ENCODE measurements around the gene ABCA4.

Gene ABCA4

DNA sequence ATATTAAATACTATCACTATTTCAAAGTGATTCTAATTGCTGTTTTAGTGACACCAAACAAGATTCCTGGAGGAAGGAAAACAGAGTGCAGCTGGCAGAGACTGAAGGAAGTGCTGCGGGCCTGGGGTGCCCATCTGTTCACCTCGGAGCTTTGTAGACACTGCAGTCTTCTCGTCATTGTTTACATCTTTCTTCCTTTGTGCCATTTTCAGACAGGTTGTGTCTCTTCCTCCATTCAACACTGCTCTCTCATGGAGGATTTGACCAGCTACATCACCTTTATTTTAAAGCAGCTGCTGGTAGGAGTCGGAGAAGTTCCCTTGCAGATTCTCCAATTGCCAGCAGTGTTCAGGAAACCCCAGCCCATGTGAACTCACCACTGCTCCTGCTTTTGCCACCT, 37.3 kb downstream of the ABCA4 start:
- no peak for DNase-seq (ENCODE audit: low read depth)

DNA sequence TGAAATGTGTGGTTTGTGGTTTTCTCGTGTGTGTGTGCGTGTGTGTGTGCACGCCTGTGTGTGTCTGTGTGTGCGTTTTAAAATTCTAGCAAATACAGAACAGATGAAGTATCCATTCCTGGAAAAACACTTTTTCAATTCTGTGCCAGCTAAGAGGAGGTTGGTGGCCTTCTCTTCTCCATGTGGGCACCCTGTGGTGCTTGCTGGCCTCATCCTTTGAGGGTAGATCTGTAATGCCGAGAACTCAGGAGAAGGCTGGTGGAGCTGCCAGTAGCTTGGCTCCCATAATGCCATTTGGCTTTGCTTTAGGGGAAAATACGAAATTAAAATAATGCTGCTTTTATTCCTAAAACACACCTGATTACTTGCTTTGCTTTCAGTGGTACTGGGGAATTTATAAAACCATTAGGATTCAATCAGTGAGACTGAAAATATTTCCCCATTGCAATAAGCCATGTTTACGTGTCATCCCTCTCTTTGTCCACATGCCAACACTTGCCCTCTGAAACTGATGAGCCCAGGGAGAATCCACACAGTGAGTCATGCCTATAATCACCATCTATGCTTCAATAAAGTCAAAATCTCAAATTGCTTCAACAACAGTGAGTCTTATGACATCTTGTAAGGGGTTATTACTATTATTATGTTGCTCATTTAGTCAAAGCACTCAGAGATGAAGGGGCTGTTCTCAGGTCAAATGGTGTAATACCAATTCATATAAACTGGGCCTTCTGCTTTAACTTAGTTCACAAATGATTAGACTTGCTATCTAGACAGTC, 39.2 kb downstream of the ABCA4 start:
- DNase-seq (ENCODE audit: low read depth): peak; percentile 74

DNA sequence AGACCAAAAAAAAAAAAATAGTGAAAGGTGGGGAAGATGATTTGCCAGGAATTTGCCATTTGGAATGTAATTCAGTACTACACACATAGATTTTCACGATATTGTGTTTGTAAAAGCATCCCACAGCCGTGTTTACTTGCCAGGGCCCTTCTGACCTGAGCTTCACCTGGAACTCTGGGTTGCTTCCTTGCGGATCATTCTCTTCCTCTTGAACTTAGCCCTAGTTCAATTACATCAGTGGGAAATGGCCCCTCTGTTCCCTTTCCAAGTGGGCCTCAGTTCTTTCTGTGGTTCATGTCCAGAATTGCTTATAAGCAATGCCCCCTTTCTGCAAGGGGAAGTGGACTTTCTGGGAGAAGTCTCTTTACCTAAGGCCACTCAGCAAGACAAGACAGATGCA, 41.0 kb downstream of the ABCA4 start:
- DNase-seq (ENCODE audit: low read depth): no peak

DNA sequence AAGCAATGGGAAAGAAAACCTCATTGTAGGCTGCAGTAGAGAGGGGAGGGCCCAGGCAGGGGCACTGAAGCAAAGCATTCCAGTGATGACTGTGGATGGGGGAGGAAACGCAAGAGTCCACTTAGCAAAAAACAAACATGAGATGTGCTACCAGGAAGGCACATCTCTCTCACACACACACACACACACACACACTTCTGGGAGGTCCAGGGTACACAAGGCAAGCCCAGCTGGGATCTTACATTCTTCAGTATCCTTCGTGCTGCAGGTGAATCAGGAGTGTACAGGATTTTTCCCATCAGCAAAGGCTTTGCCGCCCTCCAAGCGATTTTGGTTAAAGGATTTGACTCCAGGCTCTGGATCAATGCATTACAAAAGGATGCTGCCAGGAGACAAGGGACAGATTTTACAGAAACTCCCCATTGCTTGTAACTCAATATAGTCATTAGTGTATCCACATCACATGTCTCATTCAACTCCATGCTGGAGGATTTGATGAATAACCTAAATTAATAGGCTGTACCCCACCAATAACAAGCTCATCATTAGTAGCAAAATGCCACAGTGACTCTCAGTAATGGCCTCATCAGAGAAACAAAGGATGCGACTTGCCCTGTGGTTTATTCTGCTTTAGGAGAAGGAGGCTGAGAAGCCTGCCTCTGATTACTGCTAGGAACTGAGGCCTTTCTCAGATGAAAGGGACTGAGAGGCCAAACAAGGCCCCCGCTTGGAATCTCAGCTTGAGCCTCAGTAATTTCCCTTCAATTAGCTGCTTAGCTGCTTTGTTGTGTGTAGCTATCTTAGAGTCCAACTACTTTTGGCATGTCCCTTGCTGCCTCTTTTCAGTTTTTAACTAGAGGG, 41.6 kb downstream of the ABCA4 start:
- no peak for DNase-seq (ENCODE audit: low read depth)

DNA sequence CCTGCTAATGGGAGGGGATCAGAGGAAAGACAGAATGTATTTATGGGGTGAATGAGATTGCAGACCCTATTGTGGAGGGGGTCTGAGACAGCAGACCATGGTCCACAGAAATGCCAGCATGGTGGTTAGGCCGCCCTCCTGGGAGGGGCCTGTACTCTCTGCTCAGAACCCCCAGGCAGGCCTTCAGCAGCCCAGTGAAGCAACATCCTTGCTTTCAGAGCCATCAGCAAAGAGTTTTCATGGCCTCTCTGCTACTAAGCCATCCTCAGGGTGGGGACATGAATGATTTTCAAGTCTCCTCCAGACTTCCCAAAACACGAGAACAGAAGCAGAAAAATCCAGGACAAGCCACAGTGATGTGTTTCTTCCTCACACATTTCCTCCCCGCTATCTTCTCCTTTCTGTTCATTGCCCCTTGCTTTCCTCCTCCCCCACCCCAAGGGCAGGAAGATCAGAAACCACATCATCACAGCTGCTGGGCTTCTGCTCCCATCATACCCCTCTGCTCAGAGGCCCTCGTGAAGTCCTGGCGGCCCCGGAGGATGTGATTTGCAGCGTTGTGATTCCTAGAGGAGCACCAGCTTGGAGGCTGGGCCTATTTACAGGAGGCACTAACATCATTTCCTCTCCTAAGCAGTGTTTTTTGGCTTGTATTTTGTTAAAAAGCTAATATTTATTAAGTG, 48.0 kb downstream of the ABCA4 start:
- no peak for DNase-seq (ENCODE audit: low read depth)

DNA sequence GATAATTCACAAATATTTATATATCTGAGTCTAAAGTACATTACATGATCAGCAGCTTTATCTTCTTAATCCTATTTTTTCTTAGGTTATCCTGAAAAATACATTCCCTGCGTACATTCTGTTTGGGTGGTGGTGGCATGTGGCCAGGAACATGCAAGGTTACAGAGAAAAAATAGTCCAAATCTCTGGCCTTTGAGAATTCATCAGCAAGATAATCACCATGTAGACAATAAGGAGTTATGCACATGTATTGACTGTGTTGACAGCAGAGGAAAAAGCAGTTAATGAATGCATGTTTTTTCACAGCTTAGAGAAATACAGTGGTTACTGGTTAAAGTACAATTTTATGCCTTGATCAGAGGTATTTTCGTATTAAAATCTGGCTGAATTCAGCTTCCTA, 49.0 kb downstream of the ABCA4 start:
- no peak for DNase-seq (ENCODE audit: low read depth)

DNA sequence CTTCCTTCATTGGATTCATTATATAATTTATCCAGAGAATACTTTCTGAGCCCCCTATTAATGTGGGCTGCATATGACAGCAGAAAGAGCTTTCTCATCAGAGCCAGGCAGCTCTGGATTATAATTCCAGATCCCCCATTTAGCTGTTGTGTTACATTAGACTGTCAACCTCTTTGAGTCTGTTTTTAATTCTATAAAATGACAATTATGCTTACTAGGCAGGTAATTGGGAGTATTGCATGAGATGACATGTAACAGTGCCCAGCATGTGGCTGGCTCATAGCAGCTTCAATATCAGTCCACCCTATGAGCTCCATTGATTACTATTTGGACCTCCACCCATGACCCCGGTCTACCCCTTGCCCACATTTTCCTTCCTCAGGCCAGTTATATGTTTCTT, 49.6 kb downstream of the ABCA4 start:
- DNase-seq (ENCODE audit: low read depth): no peak

DNA sequence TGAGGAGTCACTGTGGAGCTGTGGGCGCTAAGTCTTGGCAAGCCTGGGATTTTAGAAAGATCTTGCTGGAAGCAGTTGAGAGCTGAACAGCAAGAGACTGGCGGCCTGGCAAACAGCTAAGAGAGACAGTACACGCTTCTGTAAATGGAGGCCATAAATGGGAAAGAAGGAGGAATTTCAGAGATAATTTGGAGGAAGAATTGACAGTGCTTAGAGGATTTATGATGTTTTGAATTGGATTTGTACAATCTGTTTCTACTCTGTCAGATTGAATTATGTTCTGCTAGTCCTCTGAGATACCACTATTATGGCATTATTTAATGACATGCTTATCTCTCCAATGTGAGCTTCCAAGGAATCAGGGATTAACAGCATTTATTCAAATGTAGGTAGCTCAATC, 50.1 kb downstream of the ABCA4 start:
- no peak for DNase-seq (ENCODE audit: low read depth)

DNA sequence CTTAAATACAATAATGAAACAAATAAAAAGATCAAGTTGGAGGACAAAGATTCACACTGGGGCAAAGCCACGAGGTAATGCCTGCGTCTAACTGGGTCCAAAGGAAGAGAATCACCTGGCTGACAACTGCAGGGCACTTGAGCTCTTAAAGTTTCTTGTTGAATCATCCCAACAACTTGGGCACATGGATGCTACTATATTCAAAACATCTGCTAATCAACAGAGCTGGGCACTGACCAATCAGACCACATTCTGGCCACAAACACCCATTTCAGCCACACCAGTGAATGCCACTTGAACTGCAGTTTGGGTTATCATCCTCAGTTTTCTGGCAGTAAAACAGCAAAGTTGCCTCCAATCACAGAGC, 51.0 kb downstream of the ABCA4 start:
- no peak for DNase-seq (ENCODE audit: low read depth)

DNA sequence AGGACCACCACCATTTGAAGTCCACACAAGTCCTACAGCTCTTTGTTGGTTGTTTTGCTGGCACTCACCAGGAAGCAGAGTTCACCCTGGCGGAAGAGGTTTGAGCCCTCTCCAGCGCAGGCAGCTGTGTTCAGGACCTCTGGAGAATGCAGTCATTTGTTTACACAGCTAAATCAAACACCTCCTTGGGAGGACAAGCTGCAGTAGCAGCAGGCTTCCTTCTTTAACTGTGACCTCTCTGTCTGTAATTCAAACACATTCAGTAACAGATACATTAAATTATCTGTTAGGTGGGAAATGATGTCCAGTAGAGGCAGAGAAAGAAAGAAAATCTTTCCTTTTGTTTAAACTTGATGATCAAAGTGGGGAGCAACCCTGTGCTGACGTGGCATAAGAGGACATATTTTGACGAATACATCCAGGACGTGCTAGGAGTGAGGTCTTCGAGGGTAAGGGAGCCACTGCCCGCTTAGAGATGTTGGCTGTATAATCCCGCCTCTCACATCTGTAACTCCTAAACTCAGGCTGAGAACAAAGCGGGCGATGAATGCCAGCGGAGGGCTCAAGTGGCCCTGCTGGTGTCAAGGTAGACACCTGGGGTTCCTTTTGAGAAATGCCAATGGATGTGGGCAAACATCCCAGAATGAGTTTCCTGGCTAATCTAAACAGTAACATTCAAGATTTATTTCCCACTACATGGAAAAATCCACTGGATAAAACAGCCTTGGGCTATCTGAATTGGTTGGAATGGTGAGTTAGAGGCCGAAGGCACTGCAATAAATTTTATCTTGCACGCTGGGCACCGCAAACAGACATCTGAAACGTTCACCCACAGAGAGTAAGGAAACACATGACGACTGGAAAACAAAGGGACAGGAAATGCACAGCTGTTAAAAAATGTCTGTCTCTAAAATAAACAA, 51.7 kb downstream of the ABCA4 start:
- no peak for DNase-seq (ENCODE audit: low read depth)

DNA sequence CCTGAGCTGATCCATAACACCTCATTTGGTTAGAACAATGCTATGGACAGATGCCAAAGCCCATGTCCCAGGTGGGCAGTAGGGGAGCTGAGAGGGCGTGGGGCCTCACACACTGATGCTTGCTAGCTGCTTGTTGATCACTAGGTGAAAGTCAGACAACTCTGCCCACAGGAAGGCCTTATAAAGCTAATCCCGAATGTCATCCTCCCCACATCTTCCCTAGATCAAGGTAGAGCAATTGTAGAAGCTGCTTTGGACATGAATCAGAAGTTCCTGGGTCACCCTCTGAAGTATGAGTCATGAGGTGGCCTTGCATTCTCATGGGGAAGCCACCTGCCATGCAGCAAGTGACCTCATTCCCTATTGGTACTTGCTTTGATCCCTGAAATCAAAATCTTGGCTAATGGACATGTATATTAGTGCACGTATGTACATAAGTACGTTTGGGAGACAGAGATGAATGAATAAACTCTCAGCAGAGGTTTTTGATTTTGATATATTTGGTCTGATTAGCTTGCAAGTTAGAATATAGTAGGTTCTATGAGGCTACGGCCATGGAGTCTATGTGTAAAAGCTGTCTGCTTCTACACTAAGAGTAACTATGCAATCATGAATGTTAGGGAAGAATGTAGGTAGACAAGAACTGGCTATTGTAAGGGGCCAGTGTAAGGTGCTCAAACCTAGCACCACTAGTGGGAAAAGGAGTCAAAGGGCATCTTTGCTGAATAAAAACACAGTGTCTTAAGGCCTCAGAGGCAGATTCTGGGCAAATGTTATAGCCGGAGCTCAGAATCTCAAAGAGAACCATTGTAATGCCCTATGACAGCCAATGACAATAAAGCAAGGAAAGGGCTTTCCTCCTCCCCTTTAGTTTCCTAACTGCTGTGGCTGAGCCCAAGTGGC, 52.6 kb downstream of the ABCA4 start:
- no peak for DNase-seq (ENCODE audit: low read depth)

DNA sequence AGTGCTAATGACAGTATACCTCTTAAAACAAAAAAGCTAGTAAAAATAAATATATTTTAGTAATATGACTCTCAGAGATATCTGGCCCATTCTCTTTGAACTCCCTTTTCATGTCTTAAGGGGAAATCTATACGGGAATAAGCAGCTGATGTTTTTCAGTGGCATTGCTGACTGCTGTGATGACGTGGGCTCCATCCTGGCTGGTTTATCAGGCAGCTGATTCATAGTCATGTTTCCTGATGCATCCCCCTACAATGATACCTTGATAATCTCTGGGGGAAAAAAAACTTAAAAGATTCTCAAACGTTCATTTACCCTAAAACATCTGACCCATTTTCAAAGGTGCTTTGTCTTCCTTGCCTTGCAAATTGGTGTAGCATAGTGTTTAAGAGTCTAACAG, 53.8 kb downstream of the ABCA4 start:
- DNase-seq (ENCODE audit: low read depth): no peak

DNA sequence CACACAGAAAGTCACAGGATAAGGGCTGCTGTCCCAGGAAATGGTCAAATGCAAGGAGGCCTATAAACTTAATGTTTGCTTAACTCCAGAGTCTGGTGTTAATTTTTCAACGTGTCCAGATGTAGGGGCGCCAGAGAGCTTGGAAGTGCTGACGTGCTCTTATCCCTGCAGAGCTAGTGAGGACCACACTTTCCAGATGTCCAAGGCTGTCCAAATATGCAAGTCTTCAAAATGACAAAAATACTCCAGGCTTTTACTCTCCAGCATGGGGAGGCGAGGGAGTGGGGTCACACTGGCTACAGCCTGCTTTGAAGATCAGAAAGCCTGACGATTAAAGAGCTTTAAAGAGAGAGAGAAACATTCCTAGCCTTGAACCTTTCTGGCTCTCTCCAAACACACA, 57.6 kb downstream of the ABCA4 start:
- peak; percentile 67 for DNase-seq (ENCODE audit: low read depth)

DNA sequence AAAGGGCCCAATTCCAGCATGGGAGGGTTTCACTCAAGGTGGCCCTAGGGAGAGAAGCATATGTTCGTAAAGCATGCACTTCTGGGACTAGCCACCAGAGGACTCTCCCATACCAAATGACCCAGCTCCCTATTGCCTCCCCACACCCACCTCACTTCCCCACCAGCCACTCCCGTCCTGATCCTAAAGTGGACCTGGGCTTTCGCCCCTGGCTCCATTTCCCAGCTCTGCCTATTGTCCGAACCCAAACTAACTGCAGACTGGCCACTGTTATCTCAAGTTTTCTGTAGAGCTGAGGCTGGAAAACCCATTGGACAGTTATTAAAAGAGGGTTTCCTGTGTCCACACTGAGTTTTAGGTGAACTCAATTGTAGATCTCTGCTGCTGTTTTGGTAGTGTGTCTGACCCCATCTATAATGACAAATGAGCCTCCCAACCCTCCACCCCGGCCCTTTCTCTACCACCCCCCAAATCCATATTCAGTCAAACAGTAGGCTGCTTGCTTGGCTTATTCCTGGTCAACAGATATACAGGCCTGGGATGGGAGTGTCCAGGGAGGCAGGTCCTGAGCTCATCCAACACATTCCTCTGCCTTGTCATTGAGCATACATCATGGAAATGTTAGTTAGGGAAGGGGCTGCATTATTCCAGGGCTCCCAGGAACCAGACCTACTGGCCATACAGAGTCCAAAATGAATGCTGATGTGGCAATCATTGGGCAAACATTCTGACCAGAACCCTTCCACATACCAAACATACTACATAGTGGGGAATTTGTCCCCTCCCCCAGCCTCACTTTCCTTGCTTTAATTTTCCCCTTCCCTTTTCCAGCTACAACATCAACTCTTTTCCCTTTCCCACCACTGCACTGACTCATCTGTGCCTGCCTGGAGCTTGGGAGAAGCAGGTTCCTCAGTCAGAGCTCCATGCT, 59.2 kb downstream of the ABCA4 start:
- DNase-seq (ENCODE audit: low read depth): peak; percentile 75

DNA sequence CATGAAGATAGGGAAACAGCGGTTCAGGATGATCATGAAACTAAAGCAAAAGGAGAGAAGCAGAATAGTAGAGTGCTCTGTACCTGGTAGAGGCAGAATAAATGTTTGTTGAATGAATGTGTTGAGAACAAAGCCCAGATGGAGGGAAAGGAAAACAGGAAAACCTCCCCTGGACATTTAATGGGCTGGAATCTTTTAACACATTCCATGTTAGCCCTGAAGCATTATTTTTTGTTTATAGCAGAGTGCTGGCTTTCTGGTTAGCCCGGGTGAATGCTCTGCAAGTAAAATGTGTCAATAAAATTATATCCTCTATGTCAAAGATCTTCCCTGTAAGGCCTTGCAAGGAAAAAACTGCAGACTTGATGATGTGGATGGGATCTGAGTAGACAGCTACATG, 60.2 kb downstream of the ABCA4 start:
- no peak for DNase-seq (ENCODE audit: low read depth)

DNA sequence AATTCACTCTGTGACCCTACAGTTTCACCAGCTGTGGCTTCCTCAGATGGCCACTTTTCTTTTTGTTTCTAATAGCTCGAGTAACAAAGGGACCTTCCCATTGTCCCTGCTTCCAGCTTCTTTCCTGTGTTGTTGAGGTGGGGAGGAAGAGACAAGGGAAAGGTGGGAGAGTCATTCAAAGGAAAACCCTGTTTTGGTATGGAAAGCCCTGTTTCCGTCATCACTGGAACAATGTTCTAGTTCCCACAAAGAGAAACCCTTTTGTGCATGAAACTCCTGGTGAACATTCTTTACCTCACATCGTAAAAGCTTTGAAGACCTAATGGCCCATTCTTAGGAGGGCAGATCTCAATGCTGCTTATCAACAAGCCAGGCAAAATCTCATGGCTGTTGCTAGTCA, 62.2 kb downstream of the ABCA4 start:
- no peak for DNase-seq (ENCODE audit: low read depth)

DNA sequence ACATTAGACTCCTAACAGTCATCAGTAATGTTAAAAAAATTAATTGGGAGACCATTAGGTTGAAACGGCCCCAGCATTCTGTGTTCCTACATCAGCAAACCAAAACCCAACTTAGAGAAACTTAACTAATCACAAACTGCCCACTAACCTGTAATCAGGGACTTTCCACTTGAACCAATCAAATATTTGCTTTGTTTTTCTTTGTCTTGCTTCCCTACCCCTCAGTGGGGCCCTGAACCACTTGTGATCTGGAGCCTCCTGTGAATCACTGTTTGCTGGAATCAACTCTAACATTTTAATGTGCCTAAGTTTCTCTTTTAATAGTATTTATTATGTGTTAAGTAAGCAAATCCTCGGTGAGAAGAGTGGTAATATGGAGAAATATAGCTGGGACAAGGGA, 64.0 kb downstream of the ABCA4 start:
- no peak for DNase-seq (ENCODE audit: low read depth)

DNA sequence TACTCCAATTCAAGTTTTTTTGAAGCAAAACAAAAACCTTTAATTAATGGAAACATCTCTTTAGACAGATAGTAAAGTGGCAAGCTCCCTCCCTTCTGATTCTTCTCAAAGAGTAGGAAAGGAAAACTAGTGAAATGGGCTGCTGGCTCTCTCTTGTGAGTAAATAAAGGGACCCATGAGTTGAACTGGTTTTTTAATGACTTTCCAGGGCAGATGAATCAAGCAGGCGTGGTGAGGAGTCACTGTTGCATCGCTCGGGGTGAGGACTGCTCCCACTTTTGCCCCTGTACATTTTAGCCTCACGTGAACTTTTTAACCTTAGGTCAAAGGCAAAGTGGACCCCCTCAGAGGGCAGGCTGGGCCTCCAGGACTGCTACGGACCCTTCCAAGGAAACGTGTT, 64.8 kb downstream of the ABCA4 start:
- DNase-seq (ENCODE audit: low read depth): no peak

DNA sequence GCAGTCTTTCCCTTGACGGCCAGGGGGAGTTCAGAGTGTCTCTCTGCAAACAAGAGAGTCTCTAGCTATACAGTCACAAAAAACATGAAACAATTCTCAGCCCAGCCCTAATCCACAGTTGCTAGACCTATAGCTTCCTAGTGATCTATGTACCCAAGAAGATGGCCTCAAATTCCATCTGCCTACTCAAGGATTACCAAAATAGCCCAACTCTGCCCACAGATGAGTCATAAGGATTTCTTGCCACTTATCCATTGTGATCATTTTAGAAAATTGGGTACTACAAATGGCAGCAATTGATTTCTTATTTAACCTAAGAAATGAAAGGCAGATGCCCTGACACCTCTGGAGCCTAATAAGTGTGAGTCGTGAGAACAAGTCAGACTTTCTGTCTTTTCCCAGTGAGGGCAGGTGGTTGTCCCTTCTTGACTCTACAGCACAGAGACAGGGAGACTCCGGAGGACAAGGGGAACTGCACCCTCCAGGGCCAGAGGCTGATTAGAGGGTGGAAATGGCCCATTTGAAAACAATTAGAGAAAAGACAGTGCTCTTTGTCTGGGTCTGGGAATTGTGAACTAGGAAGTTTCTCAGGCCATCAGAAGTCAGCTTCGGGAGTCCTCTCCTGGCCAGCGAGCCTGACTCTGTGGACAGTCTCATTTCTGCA, 65.4 kb downstream of the ABCA4 start:
- no peak for DNase-seq (ENCODE audit: low read depth)
